NOMO-1 treated with DMSO at 0.1 percent for 48 hours (cell line): ENCODE measurements around the gene ZCCHC7.

ENCODE experiments used
- DNase-seq: peaks from one replicate; lab custom pipeline; 2025; ENCODE audit not compliant: unreplicated experiment; lab: John Stamatoyannopoulos, UW

The ZCCHC7 gene

GRCh38 chr9:37332578-37332977, 212.2 kb downstream of the ZCCHC7 start:
- DNase-seq: no peak

GRCh38 chr9:37333288-37333687, 212.9 kb downstream of the ZCCHC7 start:
- no peak for DNase-seq

GRCh38 chr9:37335238-37335637, 214.9 kb downstream of the ZCCHC7 start:
- DNase-seq: no peak

- DNase-seq: no peak
Observed at GRCh38 chr9:37336150-37336549, 215.8 kb downstream of the ZCCHC7 start.

GRCh38 chr9:37337301-37337890, 217.0 kb downstream of the ZCCHC7 start:
- DNase-seq: no peak

- no peak for DNase-seq
Observed at GRCh38 chr9:37338218-37338617, 217.8 kb downstream of the ZCCHC7 start.

- DNase-seq: no peak
Observed at GRCh38 chr9:37339923-37340322, 219.5 kb downstream of the ZCCHC7 start.

- DNase-seq: peak; percentile 2
Observed at GRCh38 chr9:37340961-37341360, 220.6 kb downstream of the ZCCHC7 start.

- no peak for DNase-seq
Observed at GRCh38 chr9:37341704-37342103, 221.3 kb downstream of the ZCCHC7 start.

- DNase-seq: no peak
Observed at GRCh38 chr9:37342493-37342892, 222.1 kb downstream of the ZCCHC7 start.

- peak; percentile 8 for DNase-seq
Observed at GRCh38 chr9:37342895-37343294, 222.5 kb downstream of the ZCCHC7 start.

- no peak for DNase-seq
Observed at GRCh38 chr9:37343724-37344123, 223.3 kb downstream of the ZCCHC7 start.

- no peak for DNase-seq
Observed at GRCh38 chr9:37345038-37345437, 224.7 kb downstream of the ZCCHC7 start.

GRCh38 chr9:37348917-37349316, 228.5 kb downstream of the ZCCHC7 start:
- DNase-seq: no peak

- DNase-seq: no peak
Observed at GRCh38 chr9:37350486-37351190, 230.3 kb downstream of the ZCCHC7 start.

GRCh38 chr9:37353791-37354190, 233.4 kb downstream of the ZCCHC7 start:
- DNase-seq: no peak

GRCh38 chr9:37362430-37362829, 242.1 kb downstream of the ZCCHC7 start:
- DNase-seq: no peak

GRCh38 chr9:37363124-37363523, 242.8 kb downstream of the ZCCHC7 start:
- DNase-seq: no peak

- no peak for DNase-seq
Observed at GRCh38 chr9:37364136-37364535, 243.8 kb downstream of the ZCCHC7 start.

GRCh38 chr9:37364751-37365360, 244.5 kb downstream of the ZCCHC7 start:
- DNase-seq: no peak

GRCh38 chr9:37369671-37370070, 249.3 kb downstream of the ZCCHC7 start:
- no peak for DNase-seq

GRCh38 chr9:37370282-37370681, 249.9 kb downstream of the ZCCHC7 start:
- DNase-seq: no peak
